Measurements from ENCODE around the gene RHBDF2. TPM values are rescaled to one million over a fixed set of nuclear protein-coding genes. Genes with fewer than 3 reads are reported as not detected.
A peak's percentile ranks its signal among the peaks of the same experiment; 100 is the strongest.

RHBDF2 gene
- total and polyA plus RNA-seq, 2 donors (not counting 1 experiment from before 2014, with no cell fraction given): 288 to 482 TPM

GRCh38 chr17:76521262-76521661, 20.0 kb upstream of the RHBDF2 start:
- peaks cover 14 to 21% of the 10 kb centered on the region in 2 donors for H3K4me1 ChIP-seq (ENCODE audit: control insufficient read depth in 2 of 2, insufficient read depth in 2 of 2, low read length in 2 of 2)
- Mint-ChIP-seq H3K4me3 (no peak overlapping the region), H3K27ac (peak overlapping the region; percentile 15), H3K27me3 (peaks cover 3% of the 10 kb centered on the region), H3K4me1 (peaks cover 24% of the 10 kb centered on the region), H3K9me3 (ENCODE audit: insufficient read depth) (no peaks in the 10 kb centered on the region)
- H3K27ac ChIP-seq (ENCODE audit: low read length in 2 of 2): no peak overlapping the region
- no peaks in the 10 kb centered on the region for H3K9me3 ChIP-seq (ENCODE audit: control extremely low read depth in 1 of 3, control insufficient read depth in 2 of 3, insufficient read depth in 1 of 3, low read length in 2 of 3)
- no peak overlapping the region for H3K4me2 ChIP-seq (replicated peaks; ENCODE audit: low read depth, low read length, poor library complexity, severe bottlenecking)
- TF ChIP-seq EZH2 (IDR thresholded peaks at IDR 0.05; ENCODE audit: borderline replicate concordance, insufficient read depth, low read depth, low read length, poor library complexity, severe bottlenecking) (no peak), CTCF (IDR thresholded peaks at IDR 0.05) (no peak)
- H3K9ac ChIP-seq (ENCODE audit: low read length): no peak overlapping the region
- H3K79me2 ChIP-seq (ENCODE audit: control insufficient read depth, insufficient read depth, low read length): no peaks in the 10 kb centered on the region
- CTCF ChIA-PET: interaction anchor here (1.4 to 7.5 kb wide), 8 partner anchors 14 to 193 kb away, joined by 3 to 156 read pairs (median 26); partner anchors contain the start of gene MXRA7
- ATAC-seq (ENCODE audit: low read depth): no peak
- no peak overlapping the region for H3K4me3 ChIP-seq (ENCODE audit: control extremely low read depth in 1 of 5, extremely low read depth in 1 of 5, insufficient read depth in 1 of 5, low read depth in 2 of 5, low read length in 4 of 5)
- no peak for DNase-seq
- intact Hi-C loops (cut with micrococcal nuclease): no loop called here
- H3K36me3 ChIP-seq (replicated peaks in 1 of 2; ENCODE audit: control extremely low read depth in 1 of 2, control insufficient read depth in 1 of 2, extremely low read depth in 1 of 2, insufficient read depth in 2 of 2, low read length in 1 of 2): no peaks in the 10 kb centered on the region
- no peaks in the 10 kb centered on the region for H4K20me1 ChIP-seq (ENCODE audit: control insufficient read depth, insufficient read depth, low read length, poor library complexity, severe bottlenecking)
- POLR2A ChIA-PET: no interaction called here
- H2AFZ ChIP-seq (ENCODE audit: insufficient read depth, low read depth, low read length, poor library complexity, severe bottlenecking): no peak overlapping the region
- peaks cover 0 to 11% (median 1%) of the 10 kb centered on the region in 4 experiments for H3K27me3 ChIP-seq (replicated peaks in 1 of 4; ENCODE audit: control extremely low read depth in 1 of 4, control insufficient read depth in 3 of 4, insufficient read depth in 4 of 4, low read length in 3 of 4)
- WGBS (ENCODE audit: insufficient coverage): 95% methylated on average over 7 of the region's 7 CpGs

- intact Hi-C loops (cut with micrococcal nuclease): no loop called here
- no peaks in the 10 kb centered on the region for H3K9me3 ChIP-seq (ENCODE audit: control extremely low read depth in 1 of 3, control insufficient read depth in 2 of 3, insufficient read depth in 1 of 3, low read length in 2 of 3)
- Mint-ChIP-seq H3K27me3 (peaks cover 3% of the 10 kb centered on the region), H3K4me3 (no peak overlapping the region), H3K27ac (peak overlapping the region; percentile 37), H3K9me3 (ENCODE audit: insufficient read depth) (no peaks in the 10 kb centered on the region), H3K4me1 (peaks cover 30% of the 10 kb centered on the region)
- H3K4me1 ChIP-seq (ENCODE audit: control insufficient read depth in 2 of 2, insufficient read depth in 2 of 2, low read length in 2 of 2): peaks cover 20 to 28% of the 10 kb centered on the region in 2 donors
- TF ChIP-seq EZH2 (IDR thresholded peaks at IDR 0.05; ENCODE audit: borderline replicate concordance, insufficient read depth, low read depth, low read length, poor library complexity, severe bottlenecking) (no peak), CTCF (IDR thresholded peaks at IDR 0.05) (no peak)
- H3K36me3 ChIP-seq (replicated peaks in 1 of 2; ENCODE audit: control extremely low read depth in 1 of 2, control insufficient read depth in 1 of 2, extremely low read depth in 1 of 2, insufficient read depth in 2 of 2, low read length in 1 of 2): no peaks in the 10 kb centered on the region
- H3K27me3 ChIP-seq (replicated peaks in 1 of 4; ENCODE audit: control extremely low read depth in 1 of 4, control insufficient read depth in 3 of 4, insufficient read depth in 4 of 4, low read length in 3 of 4): peaks cover 0 to 11% (median 1%) of the 10 kb centered on the region in 4 experiments
- H4K20me1 ChIP-seq (ENCODE audit: control insufficient read depth, insufficient read depth, low read length, poor library complexity, severe bottlenecking): no peaks in the 10 kb centered on the region
- POLR2A ChIA-PET: interaction anchor here (0.6 to 0.7 kb wide), 3 partner anchors 9 to 21 kb away, joined by 3 to 10 read pairs (median 7); partner anchors contain the start of gene PRCD
- H3K4me3 ChIP-seq (ENCODE audit: control extremely low read depth in 1 of 5, extremely low read depth in 1 of 5, insufficient read depth in 1 of 5, low read depth in 2 of 5, low read length in 4 of 5): no peak overlapping the region
- H2AFZ ChIP-seq (ENCODE audit: insufficient read depth, low read depth, low read length, poor library complexity, severe bottlenecking): no peak overlapping the region
- no peak for DNase-seq
- CTCF ChIA-PET: interaction anchor here (0.7 to 7.5 kb wide), 8 partner anchors 9 to 373 kb away, joined by 3 to 89 read pairs (median 4); no protein-coding TSS in a partner anchor
- no peak overlapping the region for H3K4me2 ChIP-seq (replicated peaks; ENCODE audit: low read depth, low read length, poor library complexity, severe bottlenecking)
- no peak overlapping the region for H3K9ac ChIP-seq (ENCODE audit: low read length)
- no peaks in the 10 kb centered on the region for H3K79me2 ChIP-seq (ENCODE audit: control insufficient read depth, insufficient read depth, low read length)
- H3K27ac ChIP-seq (ENCODE audit: low read length in 2 of 2): no peak overlapping the region
- ATAC-seq (ENCODE audit: low read depth): no peak
- WGBS (ENCODE audit: insufficient coverage): 89% methylated on average over 13 of the region's 15 CpGs
Measured at GRCh38 chr17:76519048-76519966, 18.1 kb upstream of the RHBDF2 start.

All from B cell (primary cell).